Activated T-helper 9 cell treated with anti-CD3 and anti-CD28 coated beads, Interleukin-2, amount 50 U/mL, for 16 hours (primary cell): ENCODE measurements around the gene DEXI.

Source experiments
- DNase-seq: peaks from one replicate; pipeline ENCODE4 v3.0.0-alpha.2; 2020; ENCODE audit warnings: low read depth

DEXI gene

DNA sequence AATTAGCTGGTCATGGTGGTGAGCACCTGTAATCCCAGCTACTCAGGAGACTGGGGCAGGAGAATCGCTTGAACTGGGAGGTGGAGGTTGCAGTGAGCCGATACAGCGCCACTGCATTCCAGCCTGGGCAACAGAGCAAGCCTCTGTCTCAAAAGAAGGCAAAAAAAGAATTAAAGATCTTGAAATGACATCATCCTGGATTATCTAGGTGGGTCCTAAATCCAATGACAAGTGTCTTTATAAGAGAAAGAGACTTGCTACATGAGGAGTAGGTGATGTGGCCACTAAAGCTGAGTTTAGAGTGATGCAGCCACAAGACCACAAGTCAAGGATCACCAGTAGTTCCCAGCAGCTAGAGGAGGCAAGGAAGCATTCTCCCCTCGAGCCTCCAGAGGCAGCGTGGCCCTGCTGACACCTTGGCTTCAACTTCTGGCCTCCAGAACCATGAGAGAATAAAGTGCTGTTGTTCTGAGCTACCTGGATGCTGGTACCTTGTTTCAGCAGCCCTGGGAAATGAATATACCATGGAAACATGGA, 49.4 kb downstream of the DEXI start:
- DNase-seq, result no peak

DNA sequence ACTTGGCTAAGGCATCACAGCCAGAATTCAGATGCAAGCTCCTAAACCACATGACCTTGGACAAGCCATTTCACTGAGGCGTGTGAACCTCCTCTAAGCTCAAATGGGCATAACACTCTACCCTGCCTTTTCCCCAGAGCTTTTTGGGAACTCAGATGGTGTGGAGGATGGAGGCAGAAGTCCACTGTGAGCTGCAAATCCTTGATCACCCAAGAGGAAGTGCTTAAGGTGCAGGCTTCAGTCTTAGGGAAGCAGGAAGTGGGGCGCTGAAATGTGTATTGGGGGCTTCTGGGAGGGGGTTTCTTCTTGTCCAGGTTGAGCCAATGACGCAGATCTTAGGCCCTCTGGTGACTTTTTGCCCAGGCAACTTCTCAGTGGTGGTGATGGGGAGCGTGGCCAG, 52.4 kb downstream of the DEXI start:
- no peak for DNase-seq

DNA sequence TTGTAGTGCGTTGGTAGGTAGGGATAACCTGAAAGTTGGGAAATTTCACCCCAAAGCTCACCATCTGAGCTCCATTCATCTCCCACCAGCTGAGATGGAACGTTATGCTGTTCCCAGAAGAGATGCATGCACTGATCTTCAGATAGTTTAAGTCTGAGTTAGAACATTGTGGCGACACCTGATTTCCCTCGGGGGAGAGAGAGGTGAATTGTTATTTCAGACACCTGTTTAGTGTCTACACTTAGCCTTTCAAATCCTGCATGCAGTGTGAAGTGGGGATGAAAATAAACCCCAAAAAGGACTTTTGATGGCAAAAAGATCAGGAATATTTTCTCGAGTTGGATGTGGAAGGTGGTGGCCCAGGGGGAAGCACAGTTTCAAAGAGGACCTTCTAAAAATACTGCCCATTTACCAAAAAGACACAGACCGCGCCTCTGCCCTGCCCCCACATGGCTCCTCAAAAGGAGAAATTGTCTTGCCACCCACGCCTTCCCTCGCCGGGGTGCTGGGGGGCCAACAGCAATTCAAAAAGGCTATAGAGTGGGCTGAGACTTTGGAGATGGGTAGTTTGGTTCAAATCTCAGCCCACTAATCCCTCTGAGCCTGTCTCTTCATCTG, 53.8 kb downstream of the DEXI start:
- DNase-seq, result no peak

DNA sequence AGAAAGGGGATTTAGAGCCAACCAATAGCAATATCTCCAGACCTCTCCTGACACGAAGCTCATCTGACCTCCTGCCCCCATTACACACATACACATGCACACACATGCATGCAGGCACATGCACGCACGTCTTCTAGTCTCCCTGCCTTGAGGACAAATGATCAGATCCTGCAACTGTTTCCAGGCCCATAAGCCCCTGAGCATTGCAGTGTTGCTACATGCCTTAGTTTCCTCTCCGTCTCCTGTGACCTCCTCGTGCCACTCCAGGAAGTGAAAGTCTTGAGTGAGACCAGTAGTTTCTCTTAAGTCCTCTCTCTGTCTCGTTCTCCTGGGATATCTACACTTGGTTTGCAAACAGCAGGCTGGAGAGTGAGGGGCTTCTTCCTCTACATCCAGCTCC, 57.0 kb downstream of the DEXI start:
- no peak for DNase-seq

DNA sequence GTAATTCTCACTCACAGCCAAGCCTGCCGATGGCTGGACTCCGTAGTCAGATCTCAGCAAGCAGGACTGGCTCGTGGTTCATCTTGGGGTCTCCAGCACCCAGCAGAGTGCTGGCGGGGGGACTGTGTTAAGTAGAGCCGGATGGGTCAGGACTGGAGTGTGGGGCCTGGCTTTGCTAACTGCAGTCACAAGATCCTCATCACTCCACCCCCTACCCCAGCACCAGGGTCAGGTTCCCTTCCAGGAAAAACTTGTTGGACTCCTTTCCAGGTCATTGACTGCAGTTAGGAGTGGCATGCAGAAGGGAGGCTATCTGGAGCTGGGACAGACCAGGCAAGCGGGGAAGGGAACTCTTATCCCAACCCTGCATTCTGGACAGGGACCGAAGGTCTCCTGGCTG, 59.3 kb downstream of the DEXI start:
- DNase-seq, result no peak

DNA sequence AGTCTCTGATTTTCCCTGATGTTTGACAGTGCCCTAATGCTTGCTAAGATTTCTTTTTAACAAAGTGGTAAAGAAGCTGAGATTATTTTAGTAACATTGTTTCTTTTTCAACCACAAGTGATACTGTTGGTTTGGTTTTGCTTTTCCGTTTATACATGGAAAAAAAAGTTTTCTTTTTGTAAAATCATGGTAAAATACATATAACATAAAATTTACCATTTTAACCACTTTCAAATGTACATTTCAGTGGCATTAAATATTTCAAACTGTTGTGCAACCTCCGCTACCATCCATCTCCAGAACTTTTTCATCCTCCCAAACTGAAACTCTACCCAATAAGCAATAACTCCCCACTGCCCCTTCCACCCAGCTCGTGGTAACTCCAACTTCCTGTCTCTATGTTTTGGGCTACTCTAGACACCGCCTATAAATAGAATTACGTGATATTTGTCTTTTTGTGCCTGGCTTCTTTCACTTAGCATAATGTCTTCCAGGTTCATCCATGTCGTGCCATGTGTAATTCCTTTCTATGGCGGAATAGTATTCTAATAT, 60.7 kb downstream of the DEXI start:
- DNase-seq, result no peak

DNA sequence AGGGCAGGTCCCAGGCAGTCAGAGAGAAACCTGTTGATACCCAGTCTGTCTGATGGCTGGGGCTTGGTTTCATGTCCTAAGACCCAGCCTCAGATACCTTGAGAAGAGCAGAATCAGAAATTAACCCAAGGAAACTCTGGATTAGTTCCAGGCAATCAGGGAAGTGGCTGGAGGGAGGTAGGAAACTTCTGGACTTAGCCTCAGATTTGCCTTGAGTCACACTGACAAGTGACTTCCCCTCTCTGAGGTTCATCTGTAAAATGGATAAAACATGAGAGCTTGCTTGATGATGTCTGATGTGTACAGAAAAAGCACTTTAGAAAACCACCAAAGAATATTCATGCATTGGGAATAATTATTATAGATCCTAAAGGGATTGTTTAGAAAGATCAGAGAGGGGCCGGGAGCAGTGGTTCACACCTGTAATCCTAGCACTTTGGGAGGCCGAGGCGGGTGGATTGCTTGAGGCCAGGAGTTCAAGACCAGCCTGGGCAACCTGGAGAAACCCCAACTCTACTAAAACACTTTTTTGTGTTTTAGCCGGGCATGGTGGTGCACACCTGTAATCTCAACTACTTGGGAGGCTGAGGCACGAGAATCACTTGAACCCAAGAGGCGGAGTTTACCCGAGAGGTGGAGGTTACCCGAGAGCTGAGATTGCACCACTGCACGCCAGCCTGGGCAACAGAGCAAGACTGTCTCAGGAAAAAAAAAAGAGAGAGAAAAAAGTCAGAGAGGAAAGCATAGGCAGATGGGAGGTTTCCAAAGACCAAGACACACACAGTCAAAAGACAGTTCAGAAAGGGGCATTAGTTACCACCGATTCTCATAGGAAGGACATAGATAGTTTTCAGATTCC, 61.4 kb downstream of the DEXI start:
- no peak for DNase-seq

DNA sequence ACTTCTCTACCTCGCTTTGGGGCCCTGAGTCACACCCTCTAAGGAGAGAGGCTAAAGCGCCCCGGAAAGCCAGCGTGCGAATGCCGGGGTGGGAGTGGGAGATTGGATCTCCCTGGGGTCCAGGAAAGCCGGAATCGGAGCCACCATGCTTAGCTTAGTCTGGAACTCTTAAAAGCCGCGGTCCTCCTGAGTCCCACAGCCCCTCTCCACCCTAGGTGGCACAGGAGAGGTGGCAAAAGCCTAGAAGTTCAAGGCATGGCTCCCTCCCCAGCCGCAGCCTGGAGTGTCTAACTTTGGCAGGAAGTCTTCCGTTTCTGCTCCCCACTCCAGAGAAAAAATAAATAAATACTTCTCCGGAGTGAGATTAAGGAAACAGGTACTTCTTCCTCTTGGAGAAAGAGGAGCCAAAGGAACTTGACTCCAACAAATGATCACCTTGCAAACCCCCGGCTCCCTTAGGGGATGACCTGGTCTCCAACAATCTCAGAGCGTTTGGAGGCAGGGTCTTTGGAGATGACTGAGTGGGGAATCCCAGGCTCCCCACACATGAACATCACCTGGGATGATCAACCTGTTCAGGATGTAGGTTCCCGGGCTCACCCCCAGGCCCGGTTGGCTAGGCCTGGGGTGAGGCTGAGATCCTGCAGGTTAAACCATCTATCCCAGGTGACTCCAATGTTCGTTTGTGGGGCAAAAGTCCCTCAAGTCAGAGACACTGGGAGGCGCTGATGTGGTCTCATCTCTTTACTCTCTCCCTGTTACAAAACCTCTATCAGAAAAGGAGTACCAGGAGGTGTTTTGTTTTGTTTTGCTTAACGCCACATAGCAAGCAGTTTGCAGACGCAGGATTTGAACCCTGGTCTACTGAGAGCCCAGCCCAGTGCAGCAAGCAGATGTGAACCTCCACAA, 62.3 kb downstream of the DEXI start:
- DNase-seq, result no peak
